COR-L47 (cell line): ENCODE data around the gene CARS2.
"Not testable (repeated sequence)": the region's sequence is repeated elsewhere in the genome, so short reads cannot be mapped to it uniquely, and the experiment has no call there.

Source experiments
- DNase-seq: peaks from one replicate; lab custom pipeline; 2025; lab: John Stamatoyannopoulos, UW

CARS2 gene

DNA sequence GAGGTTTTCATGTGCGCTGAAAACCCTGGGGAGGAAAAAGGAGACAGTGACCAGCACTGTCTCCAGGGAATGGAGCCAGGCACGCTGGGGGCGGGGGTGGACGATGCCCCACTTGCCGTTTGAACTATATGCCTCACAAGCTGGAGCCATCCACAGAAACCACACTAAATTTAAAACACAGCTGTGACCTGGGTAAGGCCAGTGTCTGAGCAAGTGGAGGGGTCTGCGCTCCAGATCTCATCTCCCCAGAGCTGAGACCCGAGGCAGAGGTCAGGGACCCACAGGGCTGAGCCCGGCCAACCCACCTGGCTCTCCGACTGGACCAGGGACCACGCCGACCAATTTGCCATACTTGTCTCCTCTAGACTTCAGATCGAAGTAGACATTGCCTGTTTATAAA, 23.2 kb downstream of the CARS2 start:
- no peak for DNase-seq

DNA sequence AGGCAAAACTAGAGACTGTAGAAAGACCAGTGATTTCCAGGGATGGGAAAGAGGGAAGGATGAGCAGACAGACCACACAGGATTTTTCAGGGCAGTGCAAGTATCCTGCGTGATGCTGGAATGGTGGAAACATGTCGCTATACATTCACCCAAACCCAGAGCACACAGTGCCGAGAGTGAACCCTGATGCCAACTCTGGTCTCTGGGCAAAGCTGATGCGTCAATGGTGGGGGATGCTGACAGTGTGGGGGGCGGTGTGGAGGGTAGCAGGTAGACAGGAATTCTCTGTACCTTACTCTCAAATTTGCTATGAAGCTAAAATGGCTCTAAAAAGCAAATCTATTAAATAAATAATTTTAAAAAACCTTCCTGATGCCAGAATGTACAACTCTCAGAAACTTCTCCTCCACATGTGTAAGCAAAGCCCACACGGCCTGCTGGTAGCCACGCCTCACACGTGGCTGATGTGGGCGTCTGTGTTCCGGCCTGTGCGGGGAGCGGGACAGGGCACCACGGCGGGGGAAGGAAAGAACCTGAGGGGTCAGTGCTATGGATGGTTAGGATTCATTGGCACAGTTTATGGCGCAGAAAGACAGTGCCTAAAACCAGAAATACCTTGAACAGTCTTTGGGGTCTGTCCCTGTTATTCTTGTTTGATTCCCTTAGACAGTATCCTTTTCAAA, 23.9 kb downstream of the CARS2 start:
- DNase-seq = no peak

- peak; percentile 25 for DNase-seq
These were observed 25.1 kb downstream of the CARS2 start for GRCh38 chr13:110680852-110681251.

DNA sequence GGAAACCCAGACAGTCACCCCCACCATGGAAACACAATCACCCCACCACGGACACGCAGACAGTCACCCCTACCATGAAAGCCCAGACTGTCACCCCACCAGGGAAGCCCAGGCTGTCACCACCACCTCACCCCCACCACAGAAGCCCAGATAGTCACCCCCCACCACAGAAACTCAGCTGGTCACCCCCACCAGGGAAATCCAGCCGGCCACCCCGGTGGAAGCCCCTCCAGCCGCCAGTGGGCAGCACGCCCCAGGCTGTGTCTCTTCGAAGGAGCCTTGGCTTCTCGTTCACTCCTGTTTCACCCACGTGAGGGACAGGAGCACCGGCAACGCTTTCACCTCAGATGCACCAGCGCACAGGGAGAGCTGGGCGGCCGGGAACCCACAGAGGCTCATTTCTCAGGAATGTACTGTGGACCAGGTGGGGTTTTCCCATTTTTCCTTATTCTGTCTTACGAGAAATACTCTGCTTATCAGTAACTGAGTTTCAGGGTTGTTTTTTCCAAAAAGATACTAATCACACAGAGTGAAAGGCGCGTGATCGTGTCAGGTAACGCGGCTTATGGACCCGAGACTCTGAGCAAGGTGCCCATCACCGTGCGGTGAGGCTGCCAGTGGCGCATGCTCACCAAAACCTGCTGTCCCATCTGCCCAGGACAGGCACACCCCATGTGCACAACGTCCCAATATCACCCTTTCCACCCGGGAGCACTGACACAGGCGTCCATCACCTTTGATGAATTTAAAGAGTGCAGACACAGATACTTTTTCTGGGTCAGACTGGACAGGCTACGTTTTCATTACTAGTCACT, 28.0 kb downstream of the CARS2 start:
- no peak for DNase-seq

- no peak for DNase-seq
These were observed 29.0 kb downstream of the CARS2 start for GRCh38 chr13:110676595-110677587.

GRCh38 chr13:110669814-110670213, 36.1 kb downstream of the CARS2 start:
- not testable (repeated sequence) for DNase-seq

DNA sequence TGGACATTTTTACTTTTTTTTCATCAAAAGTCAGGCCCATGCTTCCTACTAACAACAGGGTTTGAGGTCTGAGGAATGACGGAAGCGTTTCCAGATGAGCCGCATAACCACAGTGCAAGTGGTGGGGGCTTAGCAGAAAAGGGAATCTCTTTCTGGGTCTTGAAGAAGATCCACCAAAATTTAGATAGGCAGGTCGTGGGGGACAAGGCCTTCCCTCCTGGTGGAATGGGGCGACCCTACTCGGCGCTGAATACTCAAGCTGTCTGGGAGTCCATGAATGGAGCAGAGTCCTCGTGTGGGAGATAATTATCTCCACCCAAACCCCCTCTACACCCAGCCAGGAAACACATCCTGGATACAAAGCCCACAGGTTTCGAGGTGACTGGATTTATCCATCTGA, 36.9 kb downstream of the CARS2 start:
- DNase-seq = no peak

- no peak for DNase-seq
These were observed 39.7 kb downstream of the CARS2 start for GRCh38 chr13:110666255-110666533.

- DNase-seq = no peak
These were observed 40.2 kb downstream of the CARS2 start for GRCh38 chr13:110665491-110666254.

GRCh38 chr13:110664673-110665072, 41.2 kb downstream of the CARS2 start:
- no peak for DNase-seq

DNA sequence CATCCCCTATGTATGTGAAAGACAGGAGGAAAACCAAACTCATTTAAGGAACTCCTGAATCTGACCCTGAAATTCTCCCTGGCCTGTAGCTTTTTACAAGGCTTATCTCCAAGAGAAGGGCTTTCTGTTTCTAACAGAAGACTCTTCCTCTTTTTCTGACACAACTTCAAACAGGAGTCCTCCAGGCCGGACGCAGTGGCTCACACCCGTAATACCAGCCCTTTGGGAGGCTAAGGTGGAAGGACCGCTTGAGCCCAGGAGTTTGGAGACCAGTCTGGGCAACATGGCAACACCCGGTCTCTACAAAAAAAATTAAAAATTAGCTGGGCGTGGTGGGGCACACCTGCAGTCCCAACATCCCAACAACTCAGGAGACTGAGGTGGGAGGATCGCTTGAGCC, 41.9 kb downstream of the CARS2 start:
- DNase-seq = no peak

GRCh38 chr13:110663491-110663890, 42.4 kb downstream of the CARS2 start:
- DNase-seq = no peak

- DNase-seq = no peak
These were observed 43.0 kb downstream of the CARS2 start for GRCh38 chr13:110662777-110663443.

DNA sequence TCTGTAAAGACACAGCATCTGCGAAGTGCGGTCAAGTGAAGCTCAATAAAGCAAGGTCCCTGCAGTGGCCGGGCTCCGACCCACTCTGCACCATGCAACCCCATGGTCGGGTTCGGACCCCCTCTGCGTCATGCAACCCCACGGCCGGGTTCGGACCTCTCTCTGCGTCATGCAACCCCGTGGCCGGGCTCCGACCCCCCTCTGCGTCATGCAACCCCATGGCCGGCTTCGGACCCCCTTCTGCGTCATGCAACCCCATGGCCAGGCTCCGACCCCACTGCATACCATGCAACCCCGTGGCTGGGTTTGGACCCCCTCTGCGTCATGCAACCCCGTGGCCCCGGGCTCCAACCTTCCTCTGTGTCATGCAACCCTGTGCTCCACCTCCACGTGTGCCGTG, 43.8 kb downstream of the CARS2 start:
- no peak for DNase-seq

GRCh38 chr13:110661256-110661655, 44.7 kb downstream of the CARS2 start:
- DNase-seq = no peak

- DNase-seq = not testable (repeated sequence)
These were observed 47.6 kb downstream of the CARS2 start for GRCh38 chr13:110658218-110658911.

GRCh38 chr13:110657196-110657595, 48.7 kb downstream of the CARS2 start:
- DNase-seq = no peak

DNA sequence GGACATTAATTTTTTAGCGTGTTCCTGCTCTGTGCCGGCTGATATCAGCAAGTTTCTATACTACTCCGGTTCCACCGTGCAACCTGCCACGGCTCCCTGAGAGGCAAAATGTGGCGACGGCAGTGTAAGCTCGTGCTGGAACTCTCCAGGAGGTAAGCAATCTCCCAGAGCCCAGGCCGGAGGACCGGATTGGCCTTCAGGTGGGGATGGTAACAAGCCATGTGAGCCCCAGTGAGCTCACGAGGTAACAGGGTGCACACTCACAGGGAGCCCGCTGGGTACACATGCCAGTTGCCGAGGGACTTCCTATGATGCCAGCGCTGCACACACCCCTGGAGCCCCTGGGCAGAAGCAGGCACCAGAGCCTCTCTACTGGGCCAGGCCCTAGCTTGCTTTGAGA, 52.1 kb downstream of the CARS2 start:
- no peak for DNase-seq

DNA sequence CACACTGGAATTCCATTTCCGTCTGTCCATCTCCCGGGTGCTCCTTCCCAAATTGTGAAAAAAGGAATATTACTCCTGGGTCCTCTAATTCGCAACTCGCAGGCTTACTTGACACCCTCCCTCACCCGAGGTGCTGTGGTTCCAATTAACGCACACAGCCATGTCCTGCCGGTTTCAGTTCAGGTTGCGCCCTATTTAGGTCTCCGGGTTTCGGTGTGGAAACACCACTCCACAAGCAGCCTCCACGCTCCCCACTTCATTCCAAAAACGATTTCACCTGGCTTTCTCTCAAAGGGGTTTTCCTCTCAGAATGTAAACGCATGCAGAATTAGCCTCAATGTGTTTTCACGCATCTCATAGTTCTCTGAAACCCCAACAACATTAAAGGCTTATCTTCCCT, 52.6 kb downstream of the CARS2 start:
- DNase-seq = no peak

- no peak for DNase-seq
These were observed 53.2 kb downstream of the CARS2 start for GRCh38 chr13:110652764-110653163.
